ENCODE data around the gene SLC22A23.

The SLC22A23 gene

DNA sequence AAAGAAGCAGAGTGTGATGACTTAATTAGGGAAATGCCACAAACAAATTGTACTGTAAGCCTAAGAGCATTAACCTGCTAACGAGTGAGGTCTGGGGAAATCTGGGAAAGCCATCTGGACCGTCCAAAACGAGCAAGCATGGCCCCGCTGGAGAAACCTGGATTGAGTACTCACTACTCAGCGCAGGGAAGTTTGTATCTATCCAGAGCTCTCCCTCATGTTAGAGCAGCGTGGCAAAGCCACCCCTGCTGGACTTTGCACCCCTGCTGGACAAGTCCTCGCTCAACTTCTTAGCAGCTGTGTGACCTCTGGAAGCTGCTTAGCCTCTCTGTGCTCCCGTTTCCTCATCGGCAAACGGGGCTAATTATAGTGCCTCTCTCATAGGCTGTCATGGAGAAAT is 160.8 kb downstream of the SLC22A23 start:
- no peak for DNase-seq (ENCODE audit: low spot score)

DNA sequence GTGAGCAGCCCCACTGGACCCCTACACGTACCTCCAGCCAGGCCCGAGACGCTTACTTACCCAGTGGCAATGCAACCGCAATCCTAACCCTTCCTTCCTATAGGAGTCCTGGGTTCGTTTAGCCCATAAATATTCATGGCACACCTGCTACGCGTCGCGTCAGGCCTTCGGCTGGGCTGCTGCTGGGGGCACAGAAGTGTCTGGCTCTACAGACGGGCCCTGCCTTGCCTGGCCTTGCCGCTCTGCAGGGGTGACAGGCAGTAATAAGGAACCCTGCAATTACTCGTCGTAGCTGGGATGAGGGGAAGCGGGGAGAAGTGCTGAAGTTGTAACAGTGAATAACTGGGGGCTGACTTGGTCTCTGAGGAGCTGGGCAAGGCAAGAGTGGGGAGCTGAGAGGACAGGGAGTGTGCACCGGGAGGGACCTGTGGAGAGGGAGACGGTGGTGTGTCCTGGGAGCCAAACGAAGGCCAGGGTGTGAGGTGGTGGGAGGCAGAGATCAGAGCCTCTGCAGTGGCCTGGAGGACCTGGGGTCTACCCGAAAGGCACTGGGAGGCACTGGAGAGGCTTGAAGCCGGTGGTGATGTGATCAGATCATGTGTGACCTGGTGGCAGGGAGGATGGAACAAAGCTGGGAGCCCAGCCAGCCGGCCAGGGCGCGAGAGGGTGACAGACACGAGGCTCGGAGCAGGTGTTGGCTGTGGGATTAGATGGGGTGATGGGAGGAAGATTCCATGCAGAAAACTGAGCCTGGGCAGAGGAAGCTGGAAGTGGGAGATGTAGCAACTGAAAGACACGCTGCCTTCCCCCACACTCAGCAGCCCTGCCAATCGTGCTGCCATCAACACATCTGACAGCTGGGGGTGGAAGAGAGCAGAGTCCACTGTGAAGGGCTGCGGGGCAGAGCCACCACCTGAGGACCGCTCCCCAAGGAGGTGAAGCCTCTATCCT is 161.7 kb downstream of the SLC22A23 start:
- DNase-seq (ENCODE audit: low spot score), result no peak

GRCh38 chr6:3294396-3294795 is 162.5 kb downstream of the SLC22A23 start:
- DNase-seq (ENCODE audit: low spot score), result no peak

GRCh38 chr6:3293271-3294155 is 163.3 kb downstream of the SLC22A23 start:
- no peak for DNase-seq (ENCODE audit: low spot score)

GRCh38 chr6:3292431-3293197 is 164.2 kb downstream of the SLC22A23 start:
- DNase-seq (ENCODE audit: low spot score), result no peak

- DNase-seq (ENCODE audit: low spot score), result no peak
Measured at GRCh38 chr6:3291987-3292386, 164.9 kb downstream of the SLC22A23 start.

DNA sequence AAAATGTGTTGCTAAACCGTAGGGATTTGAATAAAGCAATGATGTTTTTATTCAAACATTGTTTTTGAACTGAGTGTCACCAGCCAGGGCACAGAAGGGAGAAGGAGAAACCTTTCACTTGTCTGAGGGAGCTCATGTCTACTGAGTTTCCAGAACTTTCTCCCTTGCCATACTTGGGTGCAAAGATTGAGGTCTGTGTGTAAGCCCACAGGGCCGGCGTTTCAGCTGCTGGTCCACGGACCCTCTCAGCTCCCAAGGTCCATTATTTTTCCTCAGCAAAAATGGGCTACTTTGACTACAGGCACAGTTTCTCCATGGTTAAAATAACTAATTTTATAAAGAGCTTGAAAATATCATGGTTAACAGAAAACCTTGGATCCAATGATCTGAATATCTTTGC is 165.5 kb downstream of the SLC22A23 start:
- no peak for DNase-seq (ENCODE audit: low spot score)

- DNase-seq (ENCODE audit: low spot score), result no peak
Measured at GRCh38 chr6:3290931-3291211, 166.0 kb downstream of the SLC22A23 start.

GRCh38 chr6:3290149-3290930 is 166.5 kb downstream of the SLC22A23 start:
- DNase-seq (ENCODE audit: low spot score), result no peak

GRCh38 chr6:3289664-3290055 is 167.2 kb downstream of the SLC22A23 start:
- DNase-seq (ENCODE audit: low spot score), result no peak

- no peak for DNase-seq (ENCODE audit: low spot score)
Measured at GRCh38 chr6:3288711-3289663, 167.9 kb downstream of the SLC22A23 start.

DNA sequence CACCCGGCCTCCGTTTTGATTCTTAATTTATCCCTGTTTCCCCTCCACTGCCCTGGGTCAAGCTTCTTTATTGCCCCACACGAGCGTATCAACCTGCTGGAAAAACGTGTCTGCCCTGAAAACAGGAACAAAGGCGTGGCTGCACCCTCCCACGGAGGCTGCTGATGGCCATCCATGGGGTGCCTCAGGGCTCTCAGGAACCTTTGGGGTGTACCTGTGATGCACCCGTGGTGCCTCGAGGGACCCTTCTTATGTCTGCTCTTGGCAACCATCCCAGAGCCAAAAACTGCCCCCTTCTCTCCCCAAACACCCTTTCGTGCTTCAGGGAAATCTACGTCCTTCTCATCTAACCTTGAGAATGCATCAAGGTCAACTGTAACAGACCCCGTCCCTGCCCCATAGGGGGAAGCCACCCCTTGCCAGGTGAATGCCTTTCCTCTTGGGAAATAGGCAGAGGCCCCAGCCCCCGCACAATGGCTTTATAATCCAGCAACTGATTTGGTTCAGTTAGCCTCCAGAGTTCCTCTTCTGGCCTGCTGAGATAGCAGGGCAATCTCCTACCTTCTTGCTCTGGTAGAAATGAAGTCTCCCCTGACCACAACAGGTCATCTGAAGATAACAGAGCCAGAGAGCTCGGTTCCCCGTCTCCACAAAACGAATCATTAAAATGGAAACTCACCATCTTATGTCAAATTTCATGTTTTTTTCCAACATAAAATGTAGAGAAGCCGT is 168.7 kb downstream of the SLC22A23 start:
- DNase-seq (ENCODE audit: low spot score), result no peak

DNA sequence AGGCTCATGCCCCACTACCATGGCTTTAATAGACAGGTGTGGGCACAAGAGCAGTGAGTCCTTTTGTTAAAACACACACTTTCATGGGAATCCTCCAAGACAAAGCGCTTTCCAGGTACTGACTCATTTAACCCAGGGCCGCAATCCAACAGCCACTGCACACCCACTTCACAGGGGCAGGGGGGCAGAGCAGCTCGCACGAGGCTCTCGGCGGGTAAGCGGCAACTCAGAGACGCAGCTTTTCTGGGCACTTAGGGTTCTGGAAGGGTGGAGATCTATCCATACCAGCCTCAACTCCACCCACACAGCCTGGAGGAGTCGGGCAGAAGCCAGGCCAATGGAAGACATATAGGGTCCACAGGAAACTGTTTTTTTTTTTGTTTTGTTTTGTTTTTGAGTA is 169.5 kb downstream of the SLC22A23 start:
- DNase-seq (ENCODE audit: low spot score), result no peak

- DNase-seq (ENCODE audit: low spot score), result no peak
Measured at GRCh38 chr6:3286641-3287171, 170.1 kb downstream of the SLC22A23 start.

GRCh38 chr6:3285732-3286131 is 171.1 kb downstream of the SLC22A23 start:
- no peak for DNase-seq (ENCODE audit: low spot score)

DNA sequence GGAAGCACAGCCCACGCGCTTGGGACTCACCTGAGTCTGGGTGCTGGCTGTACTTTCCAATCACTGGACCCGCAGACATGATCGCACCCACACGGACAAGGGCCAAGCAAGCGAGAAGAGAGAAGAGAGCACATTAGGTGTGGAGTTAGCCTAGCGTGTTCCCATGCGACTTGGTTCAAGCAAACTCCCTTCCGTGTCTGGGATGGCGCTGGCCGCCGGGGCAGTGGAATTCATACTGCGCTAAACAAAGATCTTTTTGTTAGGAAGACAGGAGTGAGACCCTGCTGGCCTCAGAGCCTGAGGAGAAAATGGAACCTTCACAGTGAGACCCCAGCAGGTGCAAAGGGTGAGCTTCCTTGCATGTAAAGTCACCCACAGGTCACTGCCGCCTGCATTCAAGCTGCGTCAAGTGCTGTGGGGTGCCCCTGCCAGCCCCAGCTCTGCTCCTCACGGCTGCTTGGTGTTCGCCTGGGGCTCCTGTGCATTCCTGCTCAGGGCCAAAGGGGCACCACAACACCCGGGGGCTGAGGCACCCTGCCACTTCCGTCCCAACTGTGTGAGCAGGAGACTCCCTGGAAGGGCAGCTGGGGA is 171.7 kb downstream of the SLC22A23 start:
- DNase-seq (ENCODE audit: low spot score), result no peak

GRCh38 chr6:3284436-3284876 is 172.4 kb downstream of the SLC22A23 start:
- DNase-seq (ENCODE audit: low spot score), result no peak

GRCh38 chr6:3283641-3284435 is 173.0 kb downstream of the SLC22A23 start:
- DNase-seq (ENCODE audit: low spot score), result no peak

Measured in CD4-positive, alpha-beta T cell treated with Interleukin-2 at 100 ng/mL for 4 hours (primary cell).